CD14-positive monocyte (primary cell): ENCODE measurements around the gene TRIM7. TPM values are rescaled to one million over a fixed set of nuclear protein-coding genes. Genes with fewer than 3 reads are reported as not detected.

Source experiments
- DNase-seq, 3 donors: peaks; one replicate each; pipeline ENCODE4 v3.0.0-alpha.2; 2011 to 2022
- H2AFZ ChIP-seq: 2 replicates; pipeline ENCODE4 v1.6.0; 2012; ENCODE audit warnings: mild to moderate bottlenecking, low read depth, low read length, inconsistent platforms; ENCODE audit not compliant: insufficient read depth, poor library complexity, severe bottlenecking
- H3K27ac ChIP-seq, 2 donors: 1 replicate in 1 of 2; 2 replicates in 1 of 2; pipeline ENCODE4 v1.5.1; 2012 to 2013; ENCODE audit warnings: low read length in 2 of 2, control low read depth in 1 of 2, inconsistent platforms in 1 of 2, low read depth in 1 of 2, mild to moderate bottlenecking in 1 of 2
- H3K27me3 ChIP-seq, 2 donors: one replicate each; pipeline versions ENCODE4 v1.6.0 to v1.6.1; 2011 to 2013; ENCODE audit warnings: low read length in 2 of 2; ENCODE audit not compliant: control insufficient read depth in 2 of 2, insufficient read depth in 2 of 2
- H3K36me3 ChIP-seq, 2 donors: replicated peaks in 1 of 2; 1 replicate in 1 of 2; 2 replicates in 1 of 2; pipeline versions ENCODE4 v1.5.1 to v1.6.1; 2012 to 2013; ENCODE audit warnings: low read length in 2 of 2, control low read depth in 1 of 2, inconsistent platforms in 1 of 2, mild to moderate bottlenecking in 1 of 2; ENCODE audit not compliant: insufficient read depth in 2 of 2, control insufficient read depth in 1 of 2
- H3K4me1 ChIP-seq, 2 donors: 1 replicate in 1 of 2; 2 replicates in 1 of 2; pipeline versions ENCODE4 v1.5.1 to v1.6.1; 2012 to 2013; ENCODE audit warnings: low read length in 2 of 2, control low read depth in 1 of 2, inconsistent platforms in 1 of 2, mild to moderate bottlenecking in 1 of 2, moderate library complexity in 1 of 2; ENCODE audit not compliant: insufficient read depth in 2 of 2, control insufficient read depth in 1 of 2
- H3K4me2 ChIP-seq: replicated peaks from 2 replicates; pipeline ENCODE3; 2012; ENCODE audit warnings: low read length, moderate library complexity, mild to moderate bottlenecking; ENCODE audit not compliant: poor library complexity, severe bottlenecking; ENCODE audit errors: extremely low read depth
- H3K4me3 ChIP-seq, 3 experiments: fragments of 200-600 bp in 1 of 3; sonication (generic) in 1 of 3; replicated peaks in 1 of 3; 1 replicate in 2 of 3; 2 replicates in 1 of 3; pipeline ENCODE4 v1.5.1; 2011 to 2013; ENCODE audit warnings: low read length in 3 of 3, mild to moderate bottlenecking in 3 of 3, control low read depth in 2 of 3, low read depth in 2 of 3, inconsistent platforms in 1 of 3, moderate library complexity in 1 of 3
- H3K79me2 ChIP-seq: 2 replicates; pipeline ENCODE4 v1.6.0; 2012; ENCODE audit warnings: mild to moderate bottlenecking, control low read depth, inconsistent platforms, low read length, moderate library complexity; ENCODE audit not compliant: insufficient read depth
- H3K9ac ChIP-seq: 2 replicates; pipeline ENCODE4 v1.6.0; 2017; ENCODE audit warnings: low read length, mild to moderate bottlenecking; ENCODE audit not compliant: insufficient read depth, poor library complexity, severe bottlenecking
- H3K9me3 ChIP-seq, 2 donors: replicated peaks in 1 of 2; 1 replicate in 1 of 2; 2 replicates in 1 of 2; pipeline versions ENCODE4 v1.5.1 to v1.6.1; 2012 to 2013; ENCODE audit warnings: low read length in 2 of 2, control low read depth in 1 of 2; ENCODE audit not compliant: control insufficient read depth in 1 of 2, insufficient read depth in 1 of 2
- H4K20me1 ChIP-seq: 2 replicates; pipeline ENCODE4 v1.6.0; 2012; ENCODE audit warnings: mild to moderate bottlenecking, low read length, control low read depth, moderate library complexity; ENCODE audit not compliant: insufficient read depth
- H3K27ac Mint-ChIP-seq, 7 donors: one replicate each; pipeline ENCODE4 v1.8.0; 2020; ENCODE audit warnings: mild to moderate bottlenecking in 7 of 7, mixed read lengths in 7 of 7, moderate library complexity in 6 of 7, inconsistent platforms in 2 of 7
- H3K27me3 Mint-ChIP-seq, 3 donors: one replicate each; pipeline ENCODE4 v1.8.0; 2021 to 2022; ENCODE audit warnings: low read depth in 3 of 3, mild to moderate bottlenecking in 3 of 3, mixed read lengths in 3 of 3, moderate library complexity in 3 of 3, inconsistent platforms in 1 of 3
- H3K36me3 Mint-ChIP-seq, 2 donors: one replicate each; pipeline ENCODE4 v1.8.0; 2020; ENCODE audit warnings: mixed read lengths in 2 of 2, inconsistent platforms in 1 of 2, mild to moderate bottlenecking in 1 of 2
- H3K4me1 Mint-ChIP-seq: one replicate; pipeline ENCODE4 v1.8.0; 2020; ENCODE audit warnings: mild to moderate bottlenecking, mixed read lengths
- H3K4me3 Mint-ChIP-seq, 2 donors: one replicate each; pipeline ENCODE4 v1.8.0; 2020; ENCODE audit warnings: mild to moderate bottlenecking in 2 of 2, mixed read lengths in 2 of 2, moderate library complexity in 1 of 2
- H3K9me3 Mint-ChIP-seq, 7 donors: one replicate each; pipeline ENCODE4 v1.8.0; 2020 to 2022; ENCODE audit warnings: mixed read lengths in 7 of 7, mild to moderate bottlenecking in 6 of 7, moderate library complexity in 6 of 7, inconsistent platforms in 2 of 7
- WGBS: methylation state at CpG from one replicate; pipeline ENCODE4 v1.1.5; 2013; ENCODE audit warnings: missing lambda C conversion rate; ENCODE audit not compliant: insufficient coverage; 5-methylcytosine and 5-hydroxymethylcytosine counted together
- intact Hi-C, 2 donors: fragments of 100-400 bp; cut with micrococcal nuclease; formaldehyde crosslinking; loops; one replicate each; pipeline versions ENCODE4 v1.15.0 to v1.15.1; 2023
- polyA plus RNA-seq, 3 donors: library from polyadenylated mRNA; depleted of rRNA in 1 of 3; unstranded in 2 of 3; stranded (reverse) in 1 of 3; fragments of 300-500 nt in 2 of 3; fragments of >200 nt in 1 of 3; fragmentation: Illumina TruSeq in 2 of 3; gene quantifications; 1 replicate in 2 of 3; 2 replicates in 1 of 3; pipeline ENCODE4 v1.2.3, GENCODE V29; 2012 to 2021
- TF ChIP-seq, protein P1 (sequence below): fragments of 200-600 bp; IDR thresholded peaks from one replicate; pipeline ENCODE4 v1.8.0; 2022; ENCODE audit warnings: antibody characterized with exemption, mild to moderate bottlenecking

The TRIM7 gene
- polyA plus RNA-seq, 3 donors: 9.5 to 12.8 (median 10.3) TPM

DNA sequence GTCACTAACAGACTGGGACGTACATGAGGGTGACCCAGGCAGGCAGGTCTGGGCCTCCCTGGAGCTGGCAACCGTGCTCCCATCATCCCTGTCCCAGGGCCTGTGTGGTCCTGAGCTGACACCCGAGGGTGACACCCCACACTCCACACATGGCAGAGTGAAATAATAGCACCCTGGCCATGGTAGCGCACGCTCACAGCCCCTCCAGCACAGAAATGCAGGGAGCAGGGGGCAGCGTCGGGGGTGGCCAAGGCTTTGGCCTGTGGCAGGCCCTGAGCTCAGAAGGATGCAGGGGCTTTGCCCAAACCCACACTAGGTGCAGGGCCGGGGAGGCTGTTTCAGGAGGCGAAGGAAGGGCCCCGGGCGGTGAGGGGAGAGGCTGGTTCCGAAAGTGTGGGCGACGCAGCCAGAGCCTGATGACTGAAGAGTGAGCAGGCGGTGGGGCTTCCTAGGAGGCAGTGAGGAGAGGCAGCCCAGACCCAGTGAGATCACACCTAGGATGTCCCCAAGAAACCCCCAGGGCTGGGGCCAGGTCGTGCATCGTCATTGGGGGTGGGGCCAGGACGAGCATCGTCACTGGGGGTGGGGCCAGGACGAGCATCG, 44.7 kb downstream of the TRIM7 start:
- Histone ChIP-seq H3K4me1 (peaks cover 10 to 11% of the 10 kb centered on the region in 2 donors), H3K4me2 (peak overlapping the region; percentile 38), H3K27ac (peak overlapping the region in 1 of 2 donors; percentile 65), H3K27me3 (peaks cover 4 to 24% of the 10 kb centered on the region in 2 donors), H3K9ac (no peak overlapping the region), H4K20me1 (no peaks in the 10 kb centered on the region), H3K9me3 (peaks cover 0 to 7% of the 10 kb centered on the region in 2 donors), H2AFZ (no peak overlapping the region), H3K79me2 (no peaks in the 10 kb centered on the region), H3K4me3 (peak overlapping the region in 1 of 3 experiments; percentile 26), H3K36me3 (no peaks in the 10 kb centered on the region)
- Mint-ChIP-seq H3K4me1 (peaks cover 21% of the 10 kb centered on the region), H3K4me3 (peak overlapping the region; percentile 57 to 71), H3K27me3 (peaks cover 23 to 32% (median 30%) of the 10 kb centered on the region in 3 donors), H3K27ac (peak overlapping the region; percentile 37 to 89 (median 85)), H3K36me3 (peaks cover 0 to 2% of the 10 kb centered on the region in 2 donors), H3K9me3 (peaks cover 0 to 16% (median 8%) of the 10 kb centered on the region in 7 donors)
- peak; percentile 22 to 85 (median 55) for DNase-seq
- 84% methylated on average over 14 of the region's 21 CpGs for WGBS
- TF ChIP-seq, protein P1, sequence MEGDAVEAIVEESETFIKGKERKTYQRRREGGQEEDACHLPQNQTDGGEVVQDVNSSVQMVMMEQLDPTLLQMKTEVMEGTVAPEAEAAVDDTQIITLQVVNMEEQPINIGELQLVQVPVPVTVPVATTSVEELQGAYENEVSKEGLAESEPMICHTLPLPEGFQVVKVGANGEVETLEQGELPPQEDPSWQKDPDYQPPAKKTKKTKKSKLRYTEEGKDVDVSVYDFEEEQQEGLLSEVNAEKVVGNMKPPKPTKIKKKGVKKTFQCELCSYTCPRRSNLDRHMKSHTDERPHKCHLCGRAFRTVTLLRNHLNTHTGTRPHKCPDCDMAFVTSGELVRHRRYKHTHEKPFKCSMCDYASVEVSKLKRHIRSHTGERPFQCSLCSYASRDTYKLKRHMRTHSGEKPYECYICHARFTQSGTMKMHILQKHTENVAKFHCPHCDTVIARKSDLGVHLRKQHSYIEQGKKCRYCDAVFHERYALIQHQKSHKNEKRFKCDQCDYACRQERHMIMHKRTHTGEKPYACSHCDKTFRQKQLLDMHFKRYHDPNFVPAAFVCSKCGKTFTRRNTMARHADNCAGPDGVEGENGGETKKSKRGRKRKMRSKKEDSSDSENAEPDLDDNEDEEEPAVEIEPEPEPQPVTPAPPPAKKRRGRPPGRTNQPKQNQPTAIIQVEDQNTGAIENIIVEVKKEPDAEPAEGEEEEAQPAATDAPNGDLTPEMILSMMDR: no peak
- intact Hi-C loops: no loop called here

DNA sequence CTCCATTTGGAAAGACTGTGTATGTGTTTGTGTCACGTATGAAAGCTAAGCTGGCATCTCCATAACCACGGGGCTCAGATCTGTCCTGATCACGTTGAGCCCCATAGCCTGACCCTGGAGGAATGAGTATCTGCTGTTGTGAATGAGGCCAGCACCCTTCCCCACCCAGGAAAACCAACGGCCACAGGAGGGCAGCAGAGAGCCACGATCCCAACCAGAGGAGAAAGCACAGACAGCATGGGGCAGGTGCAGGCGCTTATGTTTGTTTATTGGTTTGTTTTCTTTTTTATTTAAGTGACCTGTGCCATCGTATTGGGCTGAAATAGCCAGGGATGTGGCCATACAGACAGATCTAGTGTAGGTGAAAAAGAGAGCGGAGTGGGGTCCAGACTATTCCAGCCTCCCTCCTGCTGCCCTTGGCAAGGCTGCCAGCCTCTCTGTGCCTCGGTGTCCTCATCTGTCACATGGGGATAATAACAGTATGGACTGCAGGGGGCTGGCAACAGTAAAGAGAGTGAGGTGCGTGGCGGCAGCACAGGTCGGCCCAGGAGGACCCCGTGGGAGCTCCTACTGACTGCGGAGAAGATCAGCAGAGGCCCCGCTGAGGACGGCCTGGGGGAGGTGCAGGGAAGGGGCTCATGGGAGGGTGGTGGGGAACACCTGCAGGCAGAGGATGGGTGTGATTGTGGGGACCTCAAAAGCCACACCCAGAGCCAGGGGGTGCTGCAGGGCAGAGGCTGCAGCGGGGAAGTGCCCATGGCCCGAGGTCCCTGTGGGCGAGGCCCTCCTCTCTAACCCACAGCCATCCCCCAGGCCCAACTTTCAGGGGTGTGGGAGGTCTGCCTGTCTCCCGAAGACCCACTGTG, 45.5 kb downstream of the TRIM7 start:
- Mint-ChIP-seq H3K4me1 (peaks cover 21% of the 10 kb centered on the region), H3K27ac (peak overlapping the region in 6 of 7 donors; percentile 36 to 89 (median 81)), H3K4me3 (peak overlapping the region in 1 of 2 donors; percentile 20), H3K9me3 (peaks cover 0 to 12% (median 6%) of the 10 kb centered on the region in 7 donors), H3K27me3 (peaks cover 17 to 26% (median 26%) of the 10 kb centered on the region in 3 donors), H3K36me3 (peaks cover 0 to 2% of the 10 kb centered on the region in 2 donors)
- TF ChIP-seq, protein P1: peak; percentile 91
- H3K4me1 ChIP-seq: peaks cover 10 to 11% of the 10 kb centered on the region in 2 donors
- no peak overlapping the region for H3K4me3 ChIP-seq
- DNase-seq: peak; percentile 61 to 74 (median 70)
- H3K79me2 ChIP-seq: no peaks in the 10 kb centered on the region
- peaks cover 3 to 17% of the 10 kb centered on the region in 2 donors for H3K27me3 ChIP-seq
- peak overlapping the region in 1 of 2 donors; percentile 65 for H3K27ac ChIP-seq
- no peak overlapping the region for H2AFZ ChIP-seq
- H3K4me2 ChIP-seq: peak overlapping the region; percentile 38
- H3K9ac ChIP-seq: no peak overlapping the region
- intact Hi-C loops: loop anchor here (10.0 kb wide), 3 partner anchors 295 to 375 kb away; partner anchors contain the start of genes ZFP62 (in 2 of the 2) and MGAT1 (in 1 of the 2)
- H3K9me3 ChIP-seq: peaks cover 4% of the 10 kb centered on the region in 2 donors
- WGBS: 84% methylated on average over 10 of the region's 20 CpGs
- H4K20me1 ChIP-seq: no peaks in the 10 kb centered on the region
- no peaks in the 10 kb centered on the region for H3K36me3 ChIP-seq
